ENCODE data around the gene SNRNP70.
"Not testable (repeated sequence)": the region's sequence is repeated elsewhere in the genome, so short reads cannot be mapped to it uniquely, and the experiment has no call there.

Gene SNRNP70

DNA sequence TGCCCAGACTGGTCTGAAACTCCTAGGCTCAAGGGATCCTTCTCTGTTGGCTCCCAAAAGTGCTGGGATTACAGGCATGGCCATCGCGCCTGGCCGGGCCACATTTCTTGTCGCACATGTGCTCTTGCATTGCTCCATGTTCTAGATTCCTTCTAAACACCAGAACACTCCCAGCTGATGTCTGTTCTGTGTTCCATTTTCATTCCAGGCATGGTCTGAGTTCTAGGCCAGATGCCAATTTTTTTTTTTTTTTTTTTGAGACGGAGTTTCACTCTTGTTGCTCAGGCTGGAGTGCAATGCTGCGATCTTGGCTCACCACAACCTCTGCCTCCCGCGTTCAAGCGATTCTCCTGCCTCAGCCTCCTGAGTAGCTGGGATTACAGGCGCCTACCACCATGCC, 36.6 kb downstream of the SNRNP70 start:
- not testable (repeated sequence) for ATAC-seq (replicated peaks; ENCODE audit: extremely low read depth, poor library complexity, severe bottlenecking)

DNA sequence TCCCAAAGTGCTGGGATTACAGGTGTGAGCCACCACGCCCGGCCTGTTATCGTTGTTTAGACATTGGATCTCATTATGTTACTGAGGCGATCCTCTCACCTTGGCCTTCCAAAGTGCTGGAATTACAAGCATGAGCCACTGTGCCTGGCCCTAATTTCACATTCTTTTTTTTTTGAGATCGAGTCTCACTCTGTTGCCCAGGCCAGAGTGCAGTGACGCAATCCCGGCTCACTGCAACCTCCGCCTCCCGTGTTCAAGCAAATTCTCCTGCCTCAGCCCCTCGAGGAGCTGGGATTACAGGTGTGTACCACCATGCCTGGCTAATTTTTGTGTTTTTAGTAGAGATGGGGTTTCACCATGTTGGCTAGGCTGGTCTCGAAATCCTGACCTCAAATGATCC, 38.0 kb downstream of the SNRNP70 start:
- peaks cover 19% of the 10 kb centered on the region for H3K4me1 Mint-ChIP-seq
- DNase-seq (ENCODE audit: low spot score in 2 of 2); H3K27ac Mint-ChIP-seq (ENCODE audit: low read depth); H3K27me3 Mint-ChIP-seq; H3K4me3 Mint-ChIP-seq; H3K9me3 Mint-ChIP-seq; ATAC-seq (replicated peaks; ENCODE audit: extremely low read depth, poor library complexity, severe bottlenecking); H3K36me3 Mint-ChIP-seq (ENCODE audit: insufficient read depth): not testable (repeated sequence)

More for the DNA sequence above, 36.6 kb downstream of the SNRNP70 start:
- not testable (repeated sequence) for H3K27me3 Mint-ChIP-seq; H3K27ac Mint-ChIP-seq (ENCODE audit: low read depth); H3K4me3 Mint-ChIP-seq; H3K36me3 Mint-ChIP-seq (ENCODE audit: insufficient read depth); H3K9me3 Mint-ChIP-seq; DNase-seq (ENCODE audit: low spot score in 2 of 2)
- H3K4me1 Mint-ChIP-seq, result peaks cover 24% of the 10 kb centered on the region

DNA sequence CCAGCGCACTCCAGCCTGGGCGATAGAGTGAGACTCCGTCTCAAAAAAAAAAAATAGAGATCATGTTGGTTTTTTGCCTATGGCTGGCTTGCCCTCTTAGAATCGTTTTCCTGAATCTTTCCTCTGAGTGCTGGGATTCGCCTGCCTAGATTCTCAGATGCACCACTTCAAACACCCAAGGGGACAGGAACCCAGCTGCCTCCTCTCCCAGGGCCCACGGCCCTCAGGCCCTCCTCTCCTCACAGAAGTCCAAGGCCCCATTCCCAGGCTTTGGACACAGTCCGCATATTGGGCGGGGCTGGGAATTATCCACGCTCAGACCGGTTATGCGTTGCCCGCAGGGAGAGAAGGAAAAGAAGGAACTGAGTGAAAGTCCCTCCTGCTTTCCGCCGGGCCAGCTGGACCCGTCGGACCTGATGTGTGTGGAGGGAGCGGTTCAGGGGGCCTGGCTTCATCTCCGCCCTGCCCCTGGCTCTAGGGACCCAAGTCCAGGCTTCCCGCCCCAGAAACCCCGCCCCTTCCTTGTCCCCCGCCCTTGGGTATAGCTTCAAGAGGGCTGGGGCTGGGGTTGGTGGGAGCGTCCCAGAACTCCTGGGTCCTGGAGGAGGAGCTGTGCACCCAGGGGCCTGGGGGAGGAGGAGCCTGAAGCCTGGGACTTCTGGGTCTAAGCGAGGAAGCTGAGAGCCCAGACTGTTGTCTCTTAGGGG, 39.9 kb downstream of the SNRNP70 start:
- peaks cover 22% of the 10 kb centered on the region for H3K4me1 Mint-ChIP-seq
- H3K27me3 Mint-ChIP-seq, result no peaks in the 10 kb centered on the region
- no peak for ATAC-seq (replicated peaks; ENCODE audit: extremely low read depth, poor library complexity, severe bottlenecking)
- H3K36me3 Mint-ChIP-seq (ENCODE audit: insufficient read depth), result peaks cover 2% of the 10 kb centered on the region
- no peak overlapping the region for H3K27ac Mint-ChIP-seq (ENCODE audit: low read depth)
- no peak overlapping the region for H3K4me3 Mint-ChIP-seq
- H3K9me3 Mint-ChIP-seq, result no peaks in the 10 kb centered on the region
- no peak for DNase-seq (ENCODE audit: low spot score in 2 of 2)

DNA sequence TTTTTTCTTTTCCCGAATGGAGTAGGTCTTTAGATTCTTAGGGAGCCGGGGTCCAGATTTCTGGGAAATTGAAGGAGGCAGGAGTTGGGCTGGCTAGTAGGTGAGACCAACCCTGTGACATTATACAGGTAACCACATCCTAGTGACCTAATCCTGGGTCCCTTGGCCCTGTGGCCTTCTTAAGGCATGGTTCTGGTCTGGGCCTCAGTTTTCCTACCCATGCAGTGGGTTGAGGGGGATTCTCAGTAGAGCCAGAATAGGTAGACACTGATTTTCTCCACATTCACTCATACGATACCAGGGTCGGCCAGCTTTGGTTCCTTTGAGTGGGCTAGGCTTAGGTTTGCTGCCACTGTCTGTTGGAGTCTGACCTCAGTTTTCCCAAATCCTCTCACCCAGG, 41.3 kb downstream of the SNRNP70 start:
- H3K27ac Mint-ChIP-seq (ENCODE audit: low read depth), result no peak overlapping the region
- H3K4me3 Mint-ChIP-seq, result peak overlapping the region; percentile 6
- no peak for DNase-seq (ENCODE audit: low spot score in 2 of 2)
- H3K9me3 Mint-ChIP-seq, result no peaks in the 10 kb centered on the region
- peaks cover 12% of the 10 kb centered on the region for H3K4me1 Mint-ChIP-seq
- no peak for ATAC-seq (replicated peaks; ENCODE audit: extremely low read depth, poor library complexity, severe bottlenecking)
- no peaks in the 10 kb centered on the region for H3K27me3 Mint-ChIP-seq
- H3K36me3 Mint-ChIP-seq (ENCODE audit: insufficient read depth), result no peaks in the 10 kb centered on the region

DNA sequence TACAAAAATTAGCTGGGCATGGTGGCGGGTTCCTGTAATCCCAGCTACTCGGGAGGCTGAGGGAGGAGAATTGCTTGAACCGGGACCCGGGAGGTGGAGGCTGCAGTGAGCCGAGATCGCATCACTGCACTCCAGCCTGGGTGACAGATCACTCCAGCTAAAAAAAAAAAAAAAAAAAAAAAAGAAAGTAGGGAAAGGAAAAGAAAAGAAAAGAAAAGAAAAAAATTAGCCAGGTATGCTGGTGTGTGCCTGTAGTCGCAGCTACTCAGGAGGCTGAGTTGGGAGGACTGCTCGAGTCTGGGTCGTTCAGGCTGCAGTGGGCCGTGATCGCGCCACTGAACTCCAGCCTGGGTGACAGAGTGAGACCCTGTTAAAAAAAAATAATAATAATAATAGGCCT, 42.0 kb downstream of the SNRNP70 start:
- not testable (repeated sequence) for DNase-seq (ENCODE audit: low spot score in 2 of 2); H3K27me3 Mint-ChIP-seq; ATAC-seq (replicated peaks; ENCODE audit: extremely low read depth, poor library complexity, severe bottlenecking); H3K36me3 Mint-ChIP-seq (ENCODE audit: insufficient read depth); H3K9me3 Mint-ChIP-seq; H3K27ac Mint-ChIP-seq (ENCODE audit: low read depth)
- peak overlapping the region; percentile 6 for H3K4me3 Mint-ChIP-seq
- H3K4me1 Mint-ChIP-seq, result peaks cover 12% of the 10 kb centered on the region

DNA sequence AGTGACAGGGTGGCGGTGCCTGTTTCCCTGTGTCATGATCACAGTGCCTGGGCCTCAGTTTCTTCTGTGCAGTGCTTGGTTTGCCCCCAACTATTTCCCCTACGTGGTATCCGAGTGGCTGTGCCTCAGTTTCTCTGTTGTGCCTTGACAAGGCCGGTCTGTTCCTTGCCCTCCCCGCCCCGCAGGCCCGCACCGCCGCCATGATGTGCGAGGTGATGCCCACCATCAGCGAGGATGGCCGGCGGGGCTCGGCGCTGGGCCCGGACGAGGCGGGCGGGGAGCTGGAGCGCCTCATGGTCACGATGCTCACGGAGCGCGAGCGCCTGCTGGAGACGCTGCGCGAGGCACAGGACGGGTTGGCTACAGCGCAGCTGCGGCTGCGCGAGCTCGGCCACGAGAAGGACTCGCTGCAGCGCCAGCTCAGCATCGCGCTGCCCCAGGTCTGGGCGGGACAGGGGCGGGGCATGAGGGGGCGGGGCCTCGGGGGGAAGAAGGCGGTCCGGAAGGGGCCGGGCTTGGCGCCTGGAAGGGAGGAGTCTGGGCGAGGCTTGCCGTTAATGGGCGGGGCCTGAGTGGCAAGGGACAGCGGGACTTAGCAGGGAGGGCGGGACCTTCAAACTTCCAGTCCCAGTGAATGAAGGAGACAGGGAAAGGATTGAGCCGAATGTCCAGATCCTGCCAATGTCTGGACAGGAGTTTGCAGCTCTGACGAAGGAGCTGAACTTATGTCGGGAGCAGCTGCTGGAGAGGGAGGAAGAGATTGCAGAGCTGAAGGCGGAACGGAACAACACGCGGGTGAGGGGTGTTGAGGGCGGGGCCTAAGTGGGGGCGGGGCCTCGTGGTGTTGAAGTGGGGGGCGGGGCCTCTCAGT, 42.7 kb downstream of the SNRNP70 start:
- Mint-ChIP-seq H3K4me1 (peaks cover 16% of the 10 kb centered on the region), H3K27ac (ENCODE audit: low read depth) (peak overlapping the region; percentile 89), H3K9me3 (no peaks in the 10 kb centered on the region), H3K4me3 (peak overlapping the region; percentile 79), H3K36me3 (ENCODE audit: insufficient read depth) (no peaks in the 10 kb centered on the region), H3K27me3 (no peaks in the 10 kb centered on the region)
- ATAC-seq (replicated peaks; ENCODE audit: extremely low read depth, poor library complexity, severe bottlenecking) (peak; percentile 90), DNase-seq (ENCODE audit: low spot score in 2 of 2) (peak; percentile 93 to 95)

DNA sequence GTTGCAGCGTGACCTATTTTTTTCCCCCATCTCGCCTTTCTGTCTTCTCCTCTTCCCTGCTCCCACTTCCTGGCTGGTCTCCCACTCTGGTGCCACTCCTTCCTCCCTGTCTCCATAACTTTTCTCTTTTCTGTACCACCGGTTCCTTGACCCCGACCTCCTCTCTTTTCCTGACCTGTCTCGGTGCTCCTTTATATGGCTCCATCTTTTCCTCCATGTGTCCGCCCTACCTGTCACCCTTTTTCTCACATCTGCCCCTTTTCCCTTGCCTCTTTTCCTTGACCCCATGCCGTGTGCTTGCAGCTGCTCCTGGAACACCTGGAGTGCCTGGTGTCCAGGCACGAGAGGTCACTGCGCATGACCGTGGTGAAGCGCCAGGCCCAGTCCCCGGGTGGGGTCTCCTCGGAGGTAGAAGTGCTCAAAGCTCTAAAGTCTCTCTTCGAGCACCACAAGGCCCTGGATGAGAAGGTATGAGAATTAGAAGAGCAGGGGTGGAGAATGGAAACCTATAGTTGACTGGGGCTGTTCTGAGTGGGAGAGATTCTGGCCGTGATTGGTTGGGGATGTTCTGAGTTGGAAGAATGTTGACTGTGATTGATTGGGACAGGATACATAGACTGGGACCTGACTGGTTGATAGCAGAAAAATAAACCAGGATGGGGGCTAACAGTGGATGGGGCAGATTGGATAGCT, 43.4 kb downstream of the SNRNP70 start:
- DNase-seq (ENCODE audit: low spot score in 2 of 2) (no peak), ATAC-seq (replicated peaks; ENCODE audit: extremely low read depth, poor library complexity, severe bottlenecking) (no peak)
- H3K9me3 Mint-ChIP-seq, result no peaks in the 10 kb centered on the region
- no peaks in the 10 kb centered on the region for H3K36me3 Mint-ChIP-seq (ENCODE audit: insufficient read depth)
- H3K4me3 Mint-ChIP-seq, result peak overlapping the region; percentile 79
- H3K27ac Mint-ChIP-seq (ENCODE audit: low read depth), result peak overlapping the region; percentile 89
- H3K27me3 Mint-ChIP-seq, result peaks cover 4% of the 10 kb centered on the region
- peaks cover 24% of the 10 kb centered on the region for H3K4me1 Mint-ChIP-seq

DNA sequence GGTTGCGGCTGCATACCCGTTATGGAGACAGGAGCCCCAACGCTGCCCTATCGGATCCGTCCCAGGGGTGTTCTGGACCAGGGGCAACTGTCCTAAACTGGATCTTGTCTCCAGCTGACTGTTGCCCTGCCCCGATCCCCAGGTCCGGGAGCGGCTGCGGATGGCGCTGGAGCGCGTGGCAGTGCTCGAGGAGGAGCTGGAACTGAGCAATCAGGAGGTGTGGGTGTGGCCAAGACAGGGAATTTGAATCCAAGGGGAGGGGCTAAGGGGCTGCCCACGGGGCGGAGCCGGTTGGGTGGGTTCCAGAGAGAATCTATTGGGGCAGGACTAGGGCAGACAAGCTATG, 44.0 kb downstream of the SNRNP70 start:
- no peaks in the 10 kb centered on the region for H3K36me3 Mint-ChIP-seq (ENCODE audit: insufficient read depth)
- peaks cover 9% of the 10 kb centered on the region for H3K27me3 Mint-ChIP-seq
- no peak overlapping the region for H3K4me3 Mint-ChIP-seq
- ATAC-seq (replicated peaks; ENCODE audit: extremely low read depth, poor library complexity, severe bottlenecking) (no peak), DNase-seq (ENCODE audit: low spot score in 2 of 2) (no peak)
- H3K4me1 Mint-ChIP-seq, result peaks cover 29% of the 10 kb centered on the region
- no peaks in the 10 kb centered on the region for H3K9me3 Mint-ChIP-seq
- no peak overlapping the region for H3K27ac Mint-ChIP-seq (ENCODE audit: low read depth)

DNA sequence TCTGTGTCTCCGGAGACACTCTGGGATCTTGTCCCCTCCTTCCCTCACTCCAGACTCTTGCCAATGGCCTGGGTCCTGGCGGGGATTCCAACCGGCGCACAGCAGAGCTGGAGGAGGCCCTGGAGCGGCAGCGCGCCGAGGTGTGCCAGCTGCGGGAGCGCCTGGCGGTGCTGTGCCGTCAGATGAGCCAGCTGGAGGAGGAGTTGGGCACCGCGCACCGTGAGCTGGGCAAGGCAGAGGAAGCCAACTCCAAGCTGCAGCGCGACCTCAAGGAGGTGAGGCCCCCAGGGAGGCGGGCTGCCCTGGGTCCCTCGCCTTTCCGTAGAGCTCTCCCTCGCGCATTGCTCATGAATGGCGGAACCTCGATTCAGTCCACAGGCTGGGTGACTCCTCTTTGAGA, 45.1 kb downstream of the SNRNP70 start:
- peaks cover 29% of the 10 kb centered on the region for H3K4me1 Mint-ChIP-seq
- no peak overlapping the region for H3K4me3 Mint-ChIP-seq

DNA sequence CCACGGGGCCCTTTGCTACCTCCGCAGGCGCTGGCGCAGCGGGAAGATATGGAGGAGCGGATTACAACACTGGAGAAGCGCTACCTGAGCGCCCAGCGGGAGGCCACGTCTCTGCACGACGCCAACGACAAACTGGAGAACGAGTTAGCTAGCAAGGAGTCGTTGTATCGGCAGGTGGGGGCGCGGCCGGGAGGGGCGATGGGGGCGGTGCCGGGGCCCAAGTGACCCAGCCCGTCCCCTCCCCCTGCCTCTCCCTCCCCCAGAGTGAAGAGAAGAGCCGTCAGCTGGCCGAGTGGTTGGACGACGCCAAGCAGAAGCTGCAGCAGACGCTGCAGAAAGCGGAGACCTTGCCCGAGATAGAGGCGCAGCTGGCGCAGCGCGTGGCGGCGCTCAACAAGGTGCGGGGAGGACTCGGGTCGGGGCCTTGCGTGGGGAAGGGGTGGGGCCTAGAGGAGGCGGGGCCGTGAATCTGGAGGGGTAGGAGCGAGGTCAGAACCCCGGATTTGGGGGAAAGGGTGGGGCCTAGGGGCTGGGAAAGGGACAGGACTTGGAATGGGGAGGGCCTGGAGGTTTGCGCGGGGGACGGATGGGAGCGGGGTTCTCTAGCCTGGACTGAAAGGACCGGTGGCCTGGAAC, 47.8 kb downstream of the SNRNP70 start:
- peak overlapping the region; percentile 50 for H3K4me3 Mint-ChIP-seq
- DNase-seq (ENCODE audit: low spot score in 2 of 2) (no peak), ATAC-seq (replicated peaks; ENCODE audit: extremely low read depth, poor library complexity, severe bottlenecking) (peak; percentile 10)
- H3K27me3 Mint-ChIP-seq, result peaks cover 16% of the 10 kb centered on the region
- peak overlapping the region; percentile 44 for H3K27ac Mint-ChIP-seq (ENCODE audit: low read depth)
- no peaks in the 10 kb centered on the region for H3K9me3 Mint-ChIP-seq
- no peaks in the 10 kb centered on the region for H3K36me3 Mint-ChIP-seq (ENCODE audit: insufficient read depth)
- H3K4me1 Mint-ChIP-seq, result peaks cover 26% of the 10 kb centered on the region

More for the DNA sequence above, 45.1 kb downstream of the SNRNP70 start:
- DNase-seq (ENCODE audit: low spot score in 2 of 2) (no peak), ATAC-seq (replicated peaks; ENCODE audit: extremely low read depth, poor library complexity, severe bottlenecking) (no peak)
- H3K27me3 Mint-ChIP-seq, result peaks cover 16% of the 10 kb centered on the region
- no peak overlapping the region for H3K27ac Mint-ChIP-seq (ENCODE audit: low read depth)
- no peaks in the 10 kb centered on the region for H3K9me3 Mint-ChIP-seq
- H3K36me3 Mint-ChIP-seq (ENCODE audit: insufficient read depth), result no peaks in the 10 kb centered on the region

DNA sequence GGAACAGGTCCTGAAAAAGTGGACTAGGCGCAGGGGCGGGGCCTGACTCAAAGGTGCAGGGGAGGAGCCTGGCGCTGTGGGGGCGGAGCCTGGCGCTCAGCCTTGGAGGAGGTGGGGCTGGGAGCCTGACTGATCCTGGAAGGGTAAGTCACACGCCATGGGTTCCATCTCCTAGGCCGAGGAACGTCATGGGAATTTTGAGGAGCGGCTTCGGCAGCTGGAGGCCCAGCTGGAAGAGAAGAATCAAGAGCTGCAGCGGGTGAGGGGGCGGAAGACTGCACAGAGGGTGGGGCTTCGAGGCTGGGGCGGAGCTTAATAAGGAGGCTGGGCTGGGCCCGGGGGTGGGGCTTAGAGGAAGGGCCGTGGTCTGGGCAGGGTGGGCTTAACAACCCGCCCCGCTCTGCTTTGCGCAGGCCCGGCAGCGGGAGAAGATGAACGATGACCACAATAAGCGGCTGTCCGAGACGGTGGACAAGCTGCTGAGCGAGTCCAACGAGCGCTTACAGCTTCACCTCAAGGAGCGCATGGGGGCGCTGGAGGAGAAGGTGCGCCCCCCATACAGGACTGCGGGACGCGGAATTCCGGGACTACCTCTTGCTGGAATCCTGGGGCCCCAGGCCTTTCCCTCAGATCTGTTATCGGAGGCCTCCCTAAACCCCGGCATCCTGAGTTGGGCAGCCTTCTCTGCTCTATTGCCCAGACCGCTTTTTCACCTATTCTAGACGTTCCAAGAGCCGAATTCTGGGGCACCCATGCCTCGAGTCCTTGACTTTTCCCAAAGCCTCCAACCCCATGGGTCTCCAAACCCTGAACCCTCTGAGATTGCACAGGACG, 48.6 kb downstream of the SNRNP70 start:
- Mint-ChIP-seq H3K4me1 (peaks cover 18% of the 10 kb centered on the region), H3K4me3 (peak overlapping the region; percentile 50), H3K9me3 (no peaks in the 10 kb centered on the region), H3K27ac (ENCODE audit: low read depth) (peak overlapping the region; percentile 44), H3K36me3 (ENCODE audit: insufficient read depth) (no peaks in the 10 kb centered on the region), H3K27me3 (peaks cover 16% of the 10 kb centered on the region)
- no peak for DNase-seq (ENCODE audit: low spot score in 2 of 2)
- ATAC-seq (replicated peaks; ENCODE audit: extremely low read depth, poor library complexity, severe bottlenecking), result peak; percentile 46

DNA sequence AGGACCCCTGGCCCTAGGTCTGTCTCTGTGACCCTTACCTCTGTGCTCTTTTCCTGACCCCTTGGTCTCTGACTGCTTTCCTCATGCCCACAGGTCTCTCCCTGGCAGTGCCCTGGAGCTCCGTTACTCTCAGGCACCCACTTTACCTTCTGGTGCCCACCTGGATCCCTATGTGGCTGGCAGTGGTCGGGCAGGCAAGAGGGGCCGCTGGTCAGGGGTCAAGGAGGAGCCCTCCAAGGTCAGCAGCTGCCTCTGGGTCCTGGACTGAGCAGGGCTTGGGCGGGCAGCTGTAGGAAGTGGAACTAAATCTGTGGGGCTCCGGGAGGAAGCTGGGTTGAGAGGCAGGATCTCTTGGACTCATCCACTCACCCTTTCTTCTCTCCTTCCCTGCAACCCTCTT, 50.4 kb downstream of the SNRNP70 start:
- peaks cover 16% of the 10 kb centered on the region for H3K27me3 Mint-ChIP-seq
- H3K4me1 Mint-ChIP-seq, result peaks cover 17% of the 10 kb centered on the region
- no peaks in the 10 kb centered on the region for H3K9me3 Mint-ChIP-seq
- ATAC-seq (replicated peaks; ENCODE audit: extremely low read depth, poor library complexity, severe bottlenecking) (no peak), DNase-seq (ENCODE audit: low spot score in 2 of 2) (no peak)
- no peak overlapping the region for H3K4me3 Mint-ChIP-seq
- H3K27ac Mint-ChIP-seq (ENCODE audit: low read depth), result no peak overlapping the region
- no peaks in the 10 kb centered on the region for H3K36me3 Mint-ChIP-seq (ENCODE audit: insufficient read depth)
